ENCODE results near the gene CCDC13. TPM values are rescaled to one million over a fixed set of nuclear protein-coding genes. Genes with fewer than 3 reads are reported as not detected.

CCDC13 gene
- total and polyA plus RNA-seq, 2 experiments from 2014 or later: 0.22 to 1.1 TPM

DNA sequence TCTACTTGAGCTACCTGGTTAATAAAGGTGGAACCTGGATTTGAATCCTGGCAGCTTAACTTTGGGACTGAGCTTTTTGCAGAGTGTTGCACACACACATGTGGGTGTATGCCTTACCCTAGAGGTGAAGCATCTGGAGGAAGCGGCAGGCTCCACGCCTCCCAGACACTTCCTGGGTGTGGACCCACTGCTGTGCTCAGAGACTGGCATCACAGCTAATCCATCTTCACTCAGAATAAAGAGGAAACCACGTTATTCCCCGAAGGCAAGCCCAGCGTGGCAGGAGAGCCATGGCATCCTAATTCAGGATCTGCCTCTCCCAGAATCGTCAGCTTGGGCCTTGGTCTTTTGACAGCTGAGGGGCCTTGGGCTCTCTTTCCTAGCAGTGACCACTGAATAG, 25.5 kb downstream of the CCDC13 start:
- Histone ChIP-seq H3K27me3 (replicated peaks; ENCODE audit: insufficient read depth) (no peaks in the 10 kb centered on the region), H3K79me2 (ENCODE audit: insufficient read depth) (no peaks in the 10 kb centered on the region), H3F3A (ENCODE audit: insufficient read depth) (no peaks in the 10 kb centered on the region; the same call in 1 of the 2 replicates), H4K20me1 (ENCODE audit: insufficient read depth) (no peaks in the 10 kb centered on the region), H3K4me3 (no peak overlapping the region), H3K36me3 (ENCODE audit: low read depth) (no peaks in the 10 kb centered on the region), H3K27ac (no peak overlapping the region), H3K9me2 (ENCODE audit: insufficient read depth) (no peaks in the 10 kb centered on the region), H3K9ac (no peak overlapping the region), H3K4me2 (ENCODE audit: unreplicated experiment) (no peak overlapping the region), H2AFZ (0 out of 2 replicates have a peak overlapping the region, but pooled peaks have one; percentile 14), H3K9me3 (ENCODE audit: low read depth) (no peaks in the 10 kb centered on the region), H3K4me1 (ENCODE audit: insufficient read depth) (0 out of 2 replicates have a peak, but pooled peaks cover 8% of the 10 kb centered on the region)
- 24 to 40% methylated on average over 6 of the region's 6 CpGs for WGBS, 2 experiments (ENCODE audit: low coverage in 1 of 2, low lambda C conversion rate in 2 of 2, missing lambda C conversion rate in 2 of 2)
- in situ Hi-C loops (cut with MboI): no loop called here
- TF ChIP-seq EZH2phosphoT487 (IDR thresholded peaks at IDR 0.05; ENCODE audit: insufficient read depth, low read depth) (no peak), EZH2 (IDR thresholded peaks at IDR 0.05; ENCODE audit: insufficient read depth, poor library complexity, severe bottlenecking) (no peak)
- no peak for DNase-seq

DNA sequence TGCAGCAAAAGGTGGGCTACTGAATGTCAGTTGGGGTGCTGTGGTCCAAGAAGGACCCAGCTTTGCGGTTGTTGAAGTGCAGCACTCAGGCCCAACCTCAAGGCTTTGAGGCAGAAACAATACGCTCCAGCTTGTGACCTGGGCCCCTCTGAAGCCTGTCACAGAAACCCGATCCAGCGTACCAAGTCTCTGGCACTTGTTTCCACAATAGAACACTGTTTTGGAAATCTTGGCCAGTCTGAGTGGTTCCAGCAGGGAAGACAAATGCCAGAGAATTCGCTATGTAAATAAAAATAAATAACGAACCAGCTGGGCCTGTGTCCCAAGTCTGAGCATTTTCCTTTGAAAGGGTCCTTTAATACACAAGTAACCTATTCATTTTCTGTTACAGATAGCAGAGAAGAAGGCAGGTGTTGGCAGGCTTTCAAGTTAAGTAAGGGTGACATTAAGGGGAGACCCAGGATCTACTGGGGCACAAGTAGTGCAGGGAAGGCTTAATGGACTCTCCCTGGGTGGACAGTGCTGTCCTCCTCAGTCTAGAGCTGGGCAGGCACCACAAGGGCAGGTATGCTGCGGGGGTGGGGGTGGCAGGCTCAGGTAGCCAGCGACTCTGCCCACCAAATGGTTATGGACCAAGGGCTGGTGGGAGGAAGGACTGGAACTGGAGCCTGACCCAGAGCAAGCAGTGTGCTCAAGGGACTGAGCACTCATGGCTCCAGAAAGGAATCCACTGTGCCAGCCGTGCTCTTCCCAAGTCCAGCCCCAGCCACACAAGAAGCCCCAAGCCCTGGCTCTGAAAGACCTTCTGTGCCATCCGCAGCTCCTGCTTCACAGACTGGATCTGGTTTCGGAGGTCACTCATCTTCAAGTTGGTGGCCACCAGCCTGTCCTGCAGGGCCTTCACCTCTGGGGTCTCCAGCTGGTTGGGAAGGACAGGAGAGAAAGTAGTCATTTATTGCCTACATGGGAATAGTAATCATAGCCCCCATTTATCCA, 26.3 kb downstream of the CCDC13 start:
- no peaks in the 10 kb centered on the region; the same call in 1 of the 2 replicates for H3F3A ChIP-seq (ENCODE audit: insufficient read depth)
- no peak overlapping the region for H3K9ac ChIP-seq
- DNase-seq: no peak
- no peaks in the 10 kb centered on the region for H3K9me2 ChIP-seq (ENCODE audit: insufficient read depth)
- H3K27ac ChIP-seq: no peak overlapping the region
- no peaks in the 10 kb centered on the region for H4K20me1 ChIP-seq (ENCODE audit: insufficient read depth)
- H3K4me3 ChIP-seq: no peak overlapping the region
- H3K9me3 ChIP-seq (ENCODE audit: low read depth): no peaks in the 10 kb centered on the region
- TF ChIP-seq EZH2phosphoT487 (IDR thresholded peaks at IDR 0.05; ENCODE audit: insufficient read depth, low read depth): no peak
- TF ChIP-seq EZH2 (IDR thresholded peaks at IDR 0.05; ENCODE audit: insufficient read depth, poor library complexity, severe bottlenecking): no peak
- 58 to 61% methylated on average over 11 of the region's 11 CpGs for WGBS, 2 experiments (ENCODE audit: low coverage in 1 of 2, low lambda C conversion rate in 2 of 2, missing lambda C conversion rate in 2 of 2)
- in situ Hi-C loops (cut with MboI): no loop called here
- H3K4me2 ChIP-seq (ENCODE audit: unreplicated experiment): no peak overlapping the region
- no peak overlapping the region for H2AFZ ChIP-seq
- no peaks in the 10 kb centered on the region for H3K79me2 ChIP-seq (ENCODE audit: insufficient read depth)
- no peaks in the 10 kb centered on the region for H3K27me3 ChIP-seq (replicated peaks; ENCODE audit: insufficient read depth)
- 0 out of 2 replicates have a peak, but pooled peaks cover 8% of the 10 kb centered on the region for H3K4me1 ChIP-seq (ENCODE audit: insufficient read depth)
- H3K36me3 ChIP-seq (ENCODE audit: low read depth): no peaks in the 10 kb centered on the region

DNA sequence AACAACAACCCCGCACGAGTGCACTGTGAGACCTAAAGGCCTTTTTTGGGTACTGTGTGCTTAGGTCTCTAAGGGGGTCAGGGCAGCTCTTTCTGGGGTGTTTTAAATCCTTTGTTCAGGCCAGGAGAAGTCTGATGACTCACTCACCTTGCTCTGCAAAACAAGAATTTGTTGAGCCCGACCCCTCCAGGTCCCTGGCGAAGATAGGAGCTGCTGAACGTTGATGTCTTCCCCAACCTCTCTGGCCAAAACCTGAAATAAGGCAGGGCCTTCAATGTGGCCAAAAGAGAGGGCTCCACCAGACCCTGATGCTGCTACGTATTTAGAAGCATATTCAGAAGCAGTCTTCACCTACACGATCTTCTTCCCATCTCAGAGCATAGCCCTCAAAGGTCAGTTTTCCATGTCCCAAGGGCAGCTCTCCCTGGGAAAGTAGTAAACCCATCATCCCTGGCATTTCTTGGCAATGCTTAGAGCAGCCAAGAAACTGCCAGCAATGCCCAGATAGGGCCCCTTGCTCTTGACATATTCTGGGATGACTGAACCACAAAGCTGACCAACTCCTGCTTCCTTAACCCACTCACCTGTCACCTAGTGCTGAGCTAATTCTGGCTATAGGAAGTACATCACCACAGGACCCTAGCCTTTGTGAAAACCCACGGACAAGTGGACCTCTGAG, 27.1 kb downstream of the CCDC13 start:
- no peak overlapping the region for H2AFZ ChIP-seq
- H3K4me1 ChIP-seq (ENCODE audit: insufficient read depth): 0 out of 2 replicates have a peak, but pooled peaks cover 8% of the 10 kb centered on the region
- H3K9me2 ChIP-seq (ENCODE audit: insufficient read depth): no peaks in the 10 kb centered on the region
- no peak overlapping the region for H3K4me3 ChIP-seq
- 48 to 55% methylated on average over 8 of the region's 8 CpGs for WGBS, 2 experiments (ENCODE audit: low coverage in 1 of 2, low lambda C conversion rate in 2 of 2, missing lambda C conversion rate in 2 of 2)
- DNase-seq: no peak
- H3K27ac ChIP-seq: no peak overlapping the region
- H3K4me2 ChIP-seq (ENCODE audit: unreplicated experiment): no peak overlapping the region
- in situ Hi-C loops (cut with MboI): no loop called here
- H3K36me3 ChIP-seq (ENCODE audit: low read depth): no peaks in the 10 kb centered on the region
- no peak for TF ChIP-seq EZH2phosphoT487 (IDR thresholded peaks at IDR 0.05; ENCODE audit: insufficient read depth, low read depth)
- TF ChIP-seq EZH2 (IDR thresholded peaks at IDR 0.05; ENCODE audit: insufficient read depth, poor library complexity, severe bottlenecking): no peak
- H3K79me2 ChIP-seq (ENCODE audit: insufficient read depth): no peaks in the 10 kb centered on the region
- no peak overlapping the region for H3K9ac ChIP-seq
- H3F3A ChIP-seq (ENCODE audit: insufficient read depth): no peaks in the 10 kb centered on the region; the same call in 1 of the 2 replicates
- no peaks in the 10 kb centered on the region for H3K27me3 ChIP-seq (replicated peaks; ENCODE audit: insufficient read depth)
- no peaks in the 10 kb centered on the region for H3K9me3 ChIP-seq (ENCODE audit: low read depth)
- no peaks in the 10 kb centered on the region for H4K20me1 ChIP-seq (ENCODE audit: insufficient read depth)

DNA sequence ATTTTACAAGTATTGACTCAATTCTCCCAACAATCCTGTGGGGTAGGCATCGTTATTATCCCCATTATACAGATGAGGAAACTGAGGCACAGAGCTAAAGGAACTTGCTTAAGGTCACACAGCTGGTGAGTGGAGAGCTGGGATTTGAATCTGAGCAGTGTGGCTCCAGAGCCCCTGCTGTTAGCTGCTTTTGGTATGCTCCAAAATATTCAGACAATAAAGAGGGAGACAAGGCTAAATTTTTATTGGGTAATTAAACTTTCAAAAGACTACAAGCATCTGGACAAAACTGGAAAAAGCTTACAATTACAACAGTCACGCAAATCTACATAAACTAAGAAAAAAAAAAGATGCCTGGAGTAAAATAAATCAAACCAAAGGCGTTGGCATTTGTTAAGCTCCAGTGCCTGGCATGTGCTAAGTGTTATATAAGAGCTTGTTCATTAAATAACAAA, 27.7 kb downstream of the CCDC13 start:
- no peak overlapping the region for H3K4me2 ChIP-seq (ENCODE audit: unreplicated experiment)
- H3K4me1 ChIP-seq (ENCODE audit: insufficient read depth): 0 out of 2 replicates have a peak, but pooled peaks cover 8% of the 10 kb centered on the region
- 50 to 52% methylated on average over 3 of the region's 3 CpGs for WGBS, 2 experiments (ENCODE audit: low coverage in 1 of 2, low lambda C conversion rate in 2 of 2, missing lambda C conversion rate in 2 of 2)
- H4K20me1 ChIP-seq (ENCODE audit: insufficient read depth): no peaks in the 10 kb centered on the region
- in situ Hi-C loops (cut with MboI): no loop called here
- TF ChIP-seq EZH2phosphoT487 (IDR thresholded peaks at IDR 0.05; ENCODE audit: insufficient read depth, low read depth) (no peak), EZH2 (IDR thresholded peaks at IDR 0.05; ENCODE audit: insufficient read depth, poor library complexity, severe bottlenecking) (no peak)
- H2AFZ ChIP-seq: no peak overlapping the region
- H3K27ac ChIP-seq: no peak overlapping the region
- H3K9me3 ChIP-seq (ENCODE audit: low read depth): no peaks in the 10 kb centered on the region
- no peaks in the 10 kb centered on the region for H3K36me3 ChIP-seq (ENCODE audit: low read depth)
- no peaks in the 10 kb centered on the region for H3K9me2 ChIP-seq (ENCODE audit: insufficient read depth)
- H3F3A ChIP-seq (ENCODE audit: insufficient read depth): no peaks in the 10 kb centered on the region; the same call in 1 of the 2 replicates
- no peak overlapping the region for H3K4me3 ChIP-seq
- no peak overlapping the region for H3K9ac ChIP-seq
- no peaks in the 10 kb centered on the region for H3K27me3 ChIP-seq (replicated peaks; ENCODE audit: insufficient read depth)
- no peaks in the 10 kb centered on the region for H3K79me2 ChIP-seq (ENCODE audit: insufficient read depth)
- no peak for DNase-seq

All from GM23248 (cell line).